Measurements from ENCODE around the gene APOB.

Gene APOB

GRCh38 chr2:21020668-21021288 lies 23.1 kb downstream of the APOB start:
- no peaks in the 10 kb centered on the region for H3K36me3 Mint-ChIP-seq
- peaks cover 4% of the 10 kb centered on the region for H3K27me3 Mint-ChIP-seq

GRCh38 chr2:21020031-21020667 lies 23.7 kb downstream of the APOB start:
- no peaks in the 10 kb centered on the region for H3K36me3 Mint-ChIP-seq
- peaks cover 4% of the 10 kb centered on the region for H3K27me3 Mint-ChIP-seq
- no peak overlapping the region for H3K4me3 Mint-ChIP-seq
- no peaks in the 10 kb centered on the region for H3K9me3 Mint-ChIP-seq (ENCODE audit: low read depth)
- H3K4me1 Mint-ChIP-seq (ENCODE audit: low read depth), result no peaks in the 10 kb centered on the region
- H3K27ac Mint-ChIP-seq, result no peak overlapping the region

More at GRCh38 chr2:21020668-21021288, 23.1 kb downstream of the APOB start:
- Mint-ChIP-seq H3K4me3 (no peak overlapping the region), H3K9me3 (ENCODE audit: low read depth) (no peaks in the 10 kb centered on the region), H3K27ac (no peak overlapping the region), H3K4me1 (ENCODE audit: low read depth) (no peaks in the 10 kb centered on the region)

DNA sequence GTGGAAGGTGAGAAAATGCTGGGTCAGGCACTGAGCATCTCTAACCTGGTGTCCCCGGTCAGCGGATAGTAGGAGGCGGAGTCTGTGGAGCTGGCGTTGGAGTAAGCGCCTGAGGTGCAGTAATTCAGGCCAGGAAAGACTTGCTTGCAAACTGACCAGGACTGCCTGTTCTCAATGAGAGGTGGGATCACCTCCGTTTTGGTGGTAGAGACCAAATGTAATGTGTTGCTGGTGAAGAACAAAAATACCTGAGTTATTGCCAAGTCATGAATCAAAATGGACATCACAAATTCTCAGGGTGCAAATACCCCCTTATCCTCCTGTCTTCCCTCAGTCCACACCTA lies 24.2 kb downstream of the APOB start:
- Mint-ChIP-seq H3K9me3 (ENCODE audit: low read depth) (no peaks in the 10 kb centered on the region), H3K4me1 (ENCODE audit: low read depth) (no peaks in the 10 kb centered on the region)

GRCh38 chr2:21019000-21019677 lies 24.7 kb downstream of the APOB start:
- H3K4me1 Mint-ChIP-seq (ENCODE audit: low read depth), result no peaks in the 10 kb centered on the region
- no peaks in the 10 kb centered on the region for H3K36me3 Mint-ChIP-seq
- no peak overlapping the region for H3K27ac Mint-ChIP-seq
- peaks cover 7% of the 10 kb centered on the region for H3K27me3 Mint-ChIP-seq
- no peak overlapping the region for H3K4me3 Mint-ChIP-seq
- no peaks in the 10 kb centered on the region for H3K9me3 Mint-ChIP-seq (ENCODE audit: low read depth)

More for the DNA sequence above, 24.2 kb downstream of the APOB start:
- Mint-ChIP-seq H3K27ac (no peak overlapping the region), H3K27me3 (peaks cover 7% of the 10 kb centered on the region), H3K36me3 (no peaks in the 10 kb centered on the region), H3K4me3 (no peak overlapping the region)

DNA sequence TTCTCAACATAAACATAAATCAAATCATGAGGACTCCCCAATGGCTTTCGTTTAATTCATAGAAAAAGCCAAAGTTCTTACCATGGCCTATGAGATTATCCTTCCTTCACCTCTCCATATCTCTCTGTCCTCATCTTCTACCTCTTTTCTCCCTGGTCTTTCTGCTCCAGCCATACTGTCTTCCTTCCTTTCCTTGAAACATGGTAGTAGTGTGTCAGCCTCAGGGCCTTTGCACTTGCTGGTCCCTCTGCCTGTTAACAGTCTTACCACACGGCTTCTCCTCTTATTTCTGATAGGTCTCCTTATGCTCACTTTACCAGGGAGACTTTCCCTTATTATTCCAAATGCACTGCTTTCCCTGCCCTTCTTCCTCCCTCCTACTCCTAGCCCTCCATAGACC lies 25.6 kb downstream of the APOB start:
- Mint-ChIP-seq H3K36me3 (no peaks in the 10 kb centered on the region), H3K27me3 (peaks cover 7% of the 10 kb centered on the region), H3K4me1 (ENCODE audit: low read depth) (no peaks in the 10 kb centered on the region), H3K4me3 (no peak overlapping the region), H3K9me3 (ENCODE audit: low read depth) (no peaks in the 10 kb centered on the region), H3K27ac (no peak overlapping the region)

DNA sequence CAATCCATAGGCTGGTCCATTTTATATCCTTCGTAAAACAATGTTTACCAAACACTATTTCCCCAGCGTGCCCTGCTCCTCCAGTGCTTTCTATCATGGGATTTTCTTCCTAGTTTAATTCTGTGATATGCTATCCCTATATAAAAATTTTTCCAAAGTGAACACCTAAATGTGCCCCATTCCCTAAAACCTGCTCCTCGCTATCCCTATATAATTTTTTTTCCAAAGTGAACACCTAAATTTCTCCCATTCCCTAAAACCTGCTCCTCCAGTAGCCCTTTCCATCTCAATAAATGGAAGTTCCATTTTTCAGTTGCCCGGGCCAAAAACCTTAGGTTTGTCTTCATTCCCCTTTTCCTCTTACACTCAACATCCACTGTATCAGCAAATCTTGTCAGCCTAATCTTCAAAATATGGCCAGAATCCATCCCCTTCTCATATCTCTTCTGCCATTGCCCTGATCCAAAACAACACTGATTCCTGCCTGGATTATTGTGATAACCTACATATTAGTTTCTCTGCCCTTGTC lies 26.1 kb downstream of the APOB start:
- Mint-ChIP-seq H3K27me3 (peaks cover 5% of the 10 kb centered on the region), H3K9me3 (ENCODE audit: low read depth) (no peaks in the 10 kb centered on the region), H3K36me3 (no peaks in the 10 kb centered on the region), H3K4me1 (ENCODE audit: low read depth) (no peaks in the 10 kb centered on the region), H3K27ac (no peak overlapping the region), H3K4me3 (no peak overlapping the region)

GRCh38 chr2:21015281-21015645 lies 28.6 kb downstream of the APOB start:
- H3K27ac Mint-ChIP-seq, result no peak overlapping the region
- no peaks in the 10 kb centered on the region for H3K4me1 Mint-ChIP-seq (ENCODE audit: low read depth)
- H3K9me3 Mint-ChIP-seq (ENCODE audit: low read depth), result no peaks in the 10 kb centered on the region
- peaks cover 3% of the 10 kb centered on the region for H3K27me3 Mint-ChIP-seq
- no peak overlapping the region for H3K4me3 Mint-ChIP-seq
- no peaks in the 10 kb centered on the region for H3K36me3 Mint-ChIP-seq

DNA sequence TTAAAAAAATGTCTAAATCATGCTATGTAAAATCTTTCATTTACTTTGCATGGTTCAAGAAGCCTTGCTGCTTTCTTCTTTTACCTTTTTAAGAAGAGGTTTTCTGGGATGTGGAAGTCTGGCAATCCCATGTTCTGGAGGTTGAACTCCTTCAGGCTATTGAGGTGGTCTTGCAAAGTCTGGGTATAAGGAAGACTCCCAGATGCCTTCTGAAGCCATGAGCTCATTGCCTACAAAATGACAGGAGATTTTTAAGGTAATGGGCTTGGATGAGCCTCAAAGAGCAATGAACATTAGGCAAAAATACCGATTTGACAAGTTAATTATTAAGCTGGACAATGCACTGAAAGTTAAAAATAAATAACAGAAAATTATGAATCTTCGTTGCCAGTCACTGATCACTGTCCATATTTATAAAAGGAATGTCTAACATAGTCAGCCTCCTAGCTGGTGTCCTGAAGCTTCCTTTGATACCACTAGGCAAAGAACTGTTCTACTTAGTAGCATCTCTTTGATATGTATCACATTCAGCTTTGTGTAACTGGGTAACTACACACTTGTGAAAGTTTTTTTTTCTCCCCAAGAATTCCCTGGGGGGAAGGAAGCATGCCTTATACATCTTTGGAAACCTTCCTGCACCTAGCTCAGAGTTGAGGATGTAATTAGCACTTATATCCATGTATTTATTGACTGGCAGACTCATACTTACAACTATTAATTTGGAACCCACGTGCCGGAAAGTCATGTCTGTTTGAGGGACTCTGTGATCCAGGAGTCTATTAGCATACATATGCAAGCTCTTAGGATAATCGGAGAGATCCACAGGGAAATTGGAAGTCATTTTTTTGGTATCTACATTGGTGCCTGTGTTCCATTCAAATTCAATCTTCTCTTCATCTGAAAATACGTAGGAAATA lies 29.3 kb downstream of the APOB start:
- H3K27me3 Mint-ChIP-seq, result peaks cover 3% of the 10 kb centered on the region
- H3K36me3 Mint-ChIP-seq, result no peaks in the 10 kb centered on the region
- H3K27ac Mint-ChIP-seq, result no peak overlapping the region
- H3K4me1 Mint-ChIP-seq (ENCODE audit: low read depth), result no peaks in the 10 kb centered on the region
- no peaks in the 10 kb centered on the region for H3K9me3 Mint-ChIP-seq (ENCODE audit: low read depth)
- no peak overlapping the region for H3K4me3 Mint-ChIP-seq

DNA sequence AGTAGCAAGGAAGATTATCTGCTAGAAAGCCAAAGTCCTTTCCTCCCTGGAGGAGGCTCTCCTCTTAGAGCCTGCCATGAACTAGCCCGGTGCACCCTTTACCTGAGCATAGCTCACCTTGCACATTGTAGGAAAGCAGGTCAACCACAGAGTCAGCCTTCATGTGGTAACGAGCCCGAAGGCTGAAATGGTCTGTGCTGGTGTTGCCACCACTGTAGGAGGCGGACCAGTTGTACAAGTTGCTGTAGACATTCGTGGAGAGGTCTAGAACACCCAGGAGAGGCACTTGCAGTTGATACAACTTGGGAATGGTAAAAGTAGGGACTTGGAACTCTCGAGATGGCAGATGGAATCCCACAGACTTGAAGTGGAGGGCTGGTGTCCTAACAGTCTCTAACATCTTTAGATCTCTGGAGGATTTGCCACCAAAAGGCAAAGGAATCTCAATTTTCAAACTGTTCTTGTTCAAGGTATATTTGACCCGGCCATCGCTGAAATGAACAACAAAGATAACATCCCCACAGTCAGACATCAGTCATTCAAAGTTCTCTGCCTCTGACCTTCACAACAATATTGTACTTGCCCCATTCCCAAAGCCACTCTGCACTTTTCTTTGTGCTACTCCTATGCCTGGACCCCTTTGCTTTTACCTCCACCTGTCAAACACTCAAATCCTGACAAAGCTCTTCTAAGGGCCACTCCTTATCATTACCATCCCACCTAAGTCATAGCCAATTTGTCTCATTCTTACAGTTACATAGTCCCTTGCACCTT lies 30.6 kb downstream of the APOB start:
- Mint-ChIP-seq H3K4me3 (no peak overlapping the region), H3K27ac (no peak overlapping the region), H3K27me3 (peaks cover 3% of the 10 kb centered on the region), H3K4me1 (ENCODE audit: low read depth) (no peaks in the 10 kb centered on the region), H3K9me3 (ENCODE audit: low read depth) (no peaks in the 10 kb centered on the region), H3K36me3 (no peaks in the 10 kb centered on the region)

DNA sequence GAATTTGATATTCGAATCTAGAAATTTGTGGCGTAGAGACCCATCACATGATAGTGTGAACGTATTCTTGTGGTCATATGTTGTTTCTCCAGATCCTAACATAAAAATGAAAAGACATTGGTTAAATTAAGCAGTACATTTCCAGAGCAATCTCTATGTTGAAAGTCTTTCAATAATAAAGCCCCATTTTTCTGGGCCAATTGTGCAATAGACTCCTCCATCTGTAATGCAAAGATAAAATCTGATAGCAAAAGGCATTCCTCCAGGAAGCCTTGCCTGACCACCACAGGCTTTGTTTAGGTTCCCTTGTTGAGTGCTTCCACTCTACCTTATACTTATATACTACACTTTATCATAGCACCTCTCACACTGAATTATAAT lies 31.3 kb downstream of the APOB start:
- H3K36me3 Mint-ChIP-seq, result no peaks in the 10 kb centered on the region
- H3K4me3 Mint-ChIP-seq, result no peak overlapping the region
- H3K4me1 Mint-ChIP-seq (ENCODE audit: low read depth), result no peaks in the 10 kb centered on the region
- H3K27ac Mint-ChIP-seq, result no peak overlapping the region
- no peaks in the 10 kb centered on the region for H3K9me3 Mint-ChIP-seq (ENCODE audit: low read depth)
- H3K27me3 Mint-ChIP-seq, result peaks cover 3% of the 10 kb centered on the region

- Mint-ChIP-seq H3K27me3 (peaks cover 3% of the 10 kb centered on the region), H3K36me3 (no peaks in the 10 kb centered on the region), H3K9me3 (ENCODE audit: low read depth) (no peaks in the 10 kb centered on the region), H3K4me1 (ENCODE audit: low read depth) (no peaks in the 10 kb centered on the region), H3K27ac (no peak overlapping the region), H3K4me3 (no peak overlapping the region)
Observed at GRCh38 chr2:21011876-21012556, 31.9 kb downstream of the APOB start.

DNA sequence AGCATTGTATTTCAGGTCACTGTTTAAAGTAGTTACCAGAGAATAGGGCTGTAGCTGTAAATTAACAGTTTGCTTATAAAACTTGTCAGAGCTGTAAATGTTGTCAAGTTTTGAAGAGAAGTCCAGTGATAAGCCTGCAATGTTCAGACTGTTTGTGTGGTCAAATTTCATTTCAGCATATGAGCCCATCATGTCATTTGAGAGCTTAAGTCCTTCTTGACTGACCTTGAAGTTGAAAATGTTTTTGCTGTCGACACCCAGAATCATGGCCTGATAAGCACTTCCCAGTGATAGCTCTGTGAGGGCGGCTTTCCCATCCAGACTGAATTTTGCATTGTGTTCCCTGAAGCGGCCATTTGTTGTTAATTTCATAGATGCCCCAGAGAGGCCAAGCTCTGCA lies 32.4 kb downstream of the APOB start:
- no peak overlapping the region for H3K27ac Mint-ChIP-seq
- no peaks in the 10 kb centered on the region for H3K9me3 Mint-ChIP-seq (ENCODE audit: low read depth)

DNA sequence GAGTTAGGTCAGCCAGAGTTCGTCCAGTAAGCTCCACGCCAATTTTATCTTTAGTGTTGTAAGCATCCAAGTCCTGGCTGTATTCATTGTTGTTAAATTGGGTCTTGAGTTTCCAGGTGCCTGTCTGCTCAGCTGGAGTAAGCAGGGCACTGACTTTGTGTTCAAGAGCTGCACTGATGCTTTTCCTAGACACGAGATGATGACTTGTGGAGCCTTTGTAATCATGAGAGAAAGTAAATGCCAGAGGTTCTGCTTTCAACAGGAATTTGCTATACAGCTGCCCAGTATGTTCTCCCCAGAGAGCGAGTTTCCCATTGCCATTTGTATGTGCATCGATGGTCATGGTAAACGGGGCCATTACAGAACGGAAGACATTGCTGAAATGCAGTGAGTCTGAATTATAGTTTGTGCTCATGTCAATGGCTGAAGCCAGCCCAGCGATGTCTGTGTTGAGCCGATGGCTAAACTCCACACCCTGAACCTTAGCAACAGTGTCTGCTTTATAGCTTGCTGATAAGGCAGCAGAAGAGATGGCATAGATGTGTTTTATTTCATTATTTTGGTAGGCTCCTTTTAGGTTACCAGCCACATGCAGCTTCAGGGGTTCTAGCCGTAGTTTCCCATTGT lies 32.9 kb downstream of the APOB start:
- no peaks in the 10 kb centered on the region for H3K9me3 Mint-ChIP-seq (ENCODE audit: low read depth)
- H3K27me3 Mint-ChIP-seq, result peaks cover 3% of the 10 kb centered on the region
- no peak overlapping the region for H3K27ac Mint-ChIP-seq
- no peak overlapping the region for H3K4me3 Mint-ChIP-seq
- H3K36me3 Mint-ChIP-seq, result no peaks in the 10 kb centered on the region
- H3K4me1 Mint-ChIP-seq (ENCODE audit: low read depth), result no peaks in the 10 kb centered on the region

More for the DNA sequence above, 32.4 kb downstream of the APOB start:
- Mint-ChIP-seq H3K4me1 (ENCODE audit: low read depth) (no peaks in the 10 kb centered on the region), H3K27me3 (peaks cover 3% of the 10 kb centered on the region), H3K36me3 (no peaks in the 10 kb centered on the region), H3K4me3 (no peak overlapping the region)

Measured in activated naive CD8-positive, alpha-beta T cell (primary cell).